Activated T-cell treated with anti-CD3 and anti-CD28 coated beads, Interleukin-2, amount 50 U/mL, for 24 hours (primary cell): Measurements from ENCODE around the gene NELL2.
"Not testable (repeated sequence)": the region's sequence is repeated elsewhere in the genome, so short reads cannot be mapped to it uniquely, and the experiment has no call there.

Experiments used
- DNase-seq: peaks from one replicate; pipeline ENCODE4 v3.0.0-alpha.2; 2020
- H3K27ac Mint-ChIP-seq: 2 replicates; pipeline ENCODE4 v1.8.0; 2020; ENCODE audit warnings: mild to moderate bottlenecking, mixed read lengths
- H3K27me3 Mint-ChIP-seq: 2 replicates; pipeline ENCODE4 v1.8.0; 2020; ENCODE audit warnings: mixed read lengths
- H3K36me3 Mint-ChIP-seq: 2 replicates; pipeline ENCODE4 v1.8.0; 2020; ENCODE audit warnings: low read depth, mixed read lengths
- H3K4me1 Mint-ChIP-seq: 2 replicates; pipeline ENCODE4 v1.8.0; 2020; ENCODE audit warnings: low read depth, mixed read lengths
- H3K4me3 Mint-ChIP-seq: 2 replicates; pipeline ENCODE4 v1.8.0; 2020; ENCODE audit warnings: mild to moderate bottlenecking, moderate library complexity, mixed read lengths
- H3K9me3 Mint-ChIP-seq: 2 replicates; pipeline ENCODE4 v1.8.0; 2020; ENCODE audit warnings: mixed read lengths

NELL2 gene

DNA sequence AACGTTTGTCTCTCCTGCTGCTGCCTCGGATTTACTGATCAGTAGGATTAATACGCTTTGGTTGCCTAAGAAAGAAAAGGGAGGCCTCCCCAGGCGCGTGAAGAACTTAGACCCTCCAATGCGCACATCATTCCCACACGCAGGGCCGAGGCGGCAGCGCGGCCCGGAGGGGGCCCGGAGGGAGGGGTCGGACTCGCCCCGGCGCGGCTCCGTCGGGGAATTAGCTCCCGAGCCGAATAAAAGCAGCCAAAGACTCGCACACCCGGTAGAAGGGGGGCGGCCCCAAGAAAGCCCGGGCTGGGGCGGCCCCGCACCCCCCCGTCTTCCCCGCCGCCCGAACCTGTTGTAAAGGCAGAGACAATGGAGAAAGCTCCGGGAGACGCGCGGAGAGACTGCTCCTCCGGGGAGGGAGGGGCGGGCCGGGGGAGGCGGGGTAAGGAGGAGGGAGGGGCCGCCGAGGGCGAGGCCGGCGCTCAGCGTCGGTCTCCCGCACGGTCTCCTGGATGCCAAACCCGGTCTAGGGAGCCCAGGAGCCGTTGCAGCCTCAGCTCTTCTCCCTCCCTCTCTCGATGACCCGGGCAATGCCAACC, at the start of gene NELL2:
NELL2 (minus strand) TSS at position 362 of the 590 bp plus-strand sequence. CDS start 446 bp downstream, outside the sequence.
- Mint-ChIP-seq H3K36me3 (peaks cover 17% of the 10 kb centered on the region), H3K27me3 (peaks cover 18% of the 10 kb centered on the region), H3K4me3 (peak within 1 kb of the TSS; percentile 99), H3K27ac (peak within 1 kb of the TSS; percentile 91), H3K4me1 (peaks cover 40% of the 10 kb centered on the region), H3K9me3 (peaks cover 7% of the 10 kb centered on the region)
- peak; percentile 81 for DNase-seq

DNA sequence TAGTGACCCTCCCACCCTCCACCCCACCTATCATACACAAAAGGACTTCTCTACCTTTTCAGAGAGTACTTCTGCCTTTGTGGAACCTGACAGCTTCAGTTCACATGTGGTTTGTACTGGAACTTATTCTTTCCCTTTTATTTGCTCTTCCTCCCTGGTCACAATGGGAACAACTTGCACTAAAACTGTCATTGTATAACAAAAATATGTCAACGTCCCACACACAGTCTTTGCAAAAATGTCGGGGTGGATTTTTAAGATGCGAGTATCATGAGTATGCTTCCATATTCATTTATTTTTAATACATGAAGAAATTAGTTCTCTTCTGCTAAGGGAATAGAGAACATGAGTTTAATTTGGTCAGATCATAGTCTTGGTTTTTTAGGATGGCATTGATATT, 45.6 kb upstream of the NELL2 start:
- no peak for DNase-seq
- no peak overlapping the region for H3K27ac Mint-ChIP-seq
- H3K27me3 Mint-ChIP-seq: no peaks in the 10 kb centered on the region
- H3K4me1 Mint-ChIP-seq: no peaks in the 10 kb centered on the region
- no peaks in the 10 kb centered on the region for H3K36me3 Mint-ChIP-seq
- no peaks in the 10 kb centered on the region for H3K9me3 Mint-ChIP-seq
- H3K4me3 Mint-ChIP-seq: no peak overlapping the region

DNA sequence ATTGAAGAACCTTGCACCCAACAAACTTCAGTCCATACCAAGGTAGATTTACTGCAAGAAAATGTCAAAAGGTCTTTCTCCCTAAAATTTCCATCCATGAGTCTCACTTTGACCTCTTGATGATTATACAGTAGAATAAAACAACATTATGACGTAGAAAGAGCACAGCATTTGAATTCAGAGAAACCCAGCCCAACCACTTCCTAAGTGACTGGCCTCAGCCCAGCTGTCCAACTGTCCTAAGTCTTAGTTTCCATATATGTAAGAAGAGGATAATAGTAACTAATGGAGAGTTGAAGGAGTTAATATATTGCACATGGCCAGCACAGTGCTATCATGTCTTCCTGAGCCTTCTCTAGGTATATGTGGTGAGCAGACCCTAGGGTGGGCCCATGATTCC, 41.0 kb upstream of the NELL2 start:
- H3K4me3 Mint-ChIP-seq: no peak overlapping the region
- H3K27ac Mint-ChIP-seq: no peak overlapping the region
- no peaks in the 10 kb centered on the region for H3K36me3 Mint-ChIP-seq
- H3K4me1 Mint-ChIP-seq: no peaks in the 10 kb centered on the region
- no peaks in the 10 kb centered on the region for H3K9me3 Mint-ChIP-seq
- no peaks in the 10 kb centered on the region for H3K27me3 Mint-ChIP-seq
- no peak for DNase-seq

DNA sequence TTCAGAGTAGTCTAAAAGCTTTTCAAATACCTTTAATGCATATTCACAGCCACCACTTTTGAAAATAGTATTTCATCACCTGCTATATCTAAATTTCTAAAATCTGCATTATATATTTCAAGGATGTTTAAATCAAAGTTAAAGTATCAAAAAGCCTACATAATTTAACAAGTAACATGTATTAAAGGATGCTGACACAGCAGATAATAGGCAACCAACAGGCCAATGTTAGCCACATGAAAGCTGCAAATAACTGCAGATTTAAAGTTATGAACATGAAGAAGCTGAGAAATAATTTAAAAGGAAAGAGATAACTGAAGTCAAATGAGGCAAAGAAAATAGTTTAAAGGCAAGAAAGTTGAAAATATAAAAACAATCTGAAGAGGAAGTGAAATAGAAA, 39.8 kb upstream of the NELL2 start:
- Mint-ChIP-seq H3K9me3 (no peaks in the 10 kb centered on the region), H3K27ac (no peak overlapping the region), H3K4me1 (no peaks in the 10 kb centered on the region), H3K4me3 (no peak overlapping the region), H3K36me3 (no peaks in the 10 kb centered on the region), H3K27me3 (no peaks in the 10 kb centered on the region)
- no peak for DNase-seq

DNA sequence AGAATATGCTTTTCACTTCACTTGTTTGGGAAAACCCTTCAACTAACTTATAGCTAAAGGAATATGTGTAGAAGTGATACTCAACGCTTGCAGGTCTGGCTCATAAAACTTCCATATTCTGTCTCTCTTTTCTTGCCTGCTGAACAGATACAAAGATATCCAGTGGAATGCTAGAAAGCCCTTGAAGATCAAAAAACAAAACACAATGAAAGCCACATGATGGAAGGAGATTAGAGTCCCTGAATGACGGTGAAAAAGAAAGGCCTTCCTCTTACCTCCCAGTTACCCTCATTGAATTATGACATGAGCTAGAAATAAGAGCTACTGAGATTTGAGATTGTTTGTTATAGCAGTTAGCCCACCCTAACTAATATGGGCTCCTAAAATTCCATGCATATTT, 28.2 kb upstream of the NELL2 start:
- no peaks in the 10 kb centered on the region for H3K4me1 Mint-ChIP-seq
- H3K9me3 Mint-ChIP-seq: peaks cover 4% of the 10 kb centered on the region
- no peaks in the 10 kb centered on the region for H3K27me3 Mint-ChIP-seq
- H3K27ac Mint-ChIP-seq: no peak overlapping the region
- no peak for DNase-seq
- no peaks in the 10 kb centered on the region for H3K36me3 Mint-ChIP-seq
- no peak overlapping the region for H3K4me3 Mint-ChIP-seq

DNA sequence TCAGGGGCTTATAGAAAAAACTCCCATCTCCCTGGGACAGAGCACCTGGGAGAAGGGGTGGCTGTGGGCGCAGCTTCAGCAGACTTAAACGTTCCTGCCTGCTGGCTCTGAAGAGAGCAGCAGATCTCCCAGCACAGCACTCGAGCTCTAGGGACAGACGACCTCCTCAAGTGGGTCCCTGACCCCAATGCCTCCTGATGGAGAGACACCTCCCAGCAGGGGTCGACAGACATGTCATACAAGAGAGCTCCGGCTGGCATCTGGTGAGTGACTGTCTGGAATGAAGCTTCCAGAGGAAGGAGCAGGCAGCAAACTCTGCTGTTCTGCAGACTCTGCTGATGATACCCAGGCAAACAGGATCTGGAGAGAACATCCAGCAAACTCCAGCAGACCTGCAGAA, 22.0 kb upstream of the NELL2 start:
- not testable (repeated sequence) for H3K36me3 Mint-ChIP-seq, H3K27ac Mint-ChIP-seq, DNase-seq, H3K4me1 Mint-ChIP-seq, H3K4me3 Mint-ChIP-seq, H3K27me3 Mint-ChIP-seq
- H3K9me3 Mint-ChIP-seq: peaks cover 11% of the 10 kb centered on the region

DNA sequence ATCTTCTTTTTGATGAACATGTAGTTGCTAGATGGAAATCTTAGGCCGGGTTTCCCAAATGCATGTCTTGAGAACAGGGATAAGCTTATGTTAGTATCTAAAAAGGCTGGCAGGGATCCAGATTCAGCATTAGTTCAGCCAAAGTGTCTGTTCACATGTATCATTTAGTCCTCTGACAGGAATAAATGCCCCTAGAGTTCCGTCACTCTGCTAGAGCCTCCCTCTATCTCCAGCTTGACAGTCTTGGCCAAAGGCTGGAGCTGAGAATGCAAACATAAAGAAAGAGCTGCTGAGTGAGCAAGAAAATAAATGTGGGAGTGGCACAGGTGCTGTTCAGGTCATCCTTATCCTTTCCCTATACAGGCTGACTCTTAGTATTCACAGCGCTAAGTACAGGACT, 13.8 kb upstream of the NELL2 start:
- Mint-ChIP-seq H3K9me3 (no peaks in the 10 kb centered on the region), H3K27me3 (no peaks in the 10 kb centered on the region), H3K27ac (no peak overlapping the region), H3K36me3 (no peaks in the 10 kb centered on the region), H3K4me1 (no peaks in the 10 kb centered on the region), H3K4me3 (no peak overlapping the region)
- DNase-seq: no peak

DNA sequence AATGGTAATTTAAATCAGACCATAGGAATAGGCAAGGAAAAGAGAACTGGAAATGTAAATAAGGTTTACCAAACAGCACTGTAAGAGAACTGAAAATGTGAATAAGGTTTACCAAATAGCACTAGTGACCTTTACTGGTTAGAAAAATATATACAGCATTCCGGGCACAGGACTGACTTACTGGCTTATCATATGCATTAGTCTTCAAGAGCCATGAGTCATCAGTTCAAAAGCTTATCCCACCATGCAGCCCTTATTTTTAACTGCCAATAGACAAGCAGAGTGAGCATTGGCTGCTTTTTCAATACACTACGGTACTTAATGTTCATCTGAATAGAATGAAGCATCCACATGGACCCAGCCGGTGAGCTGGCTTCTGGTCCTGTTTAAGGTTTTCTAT, 13.0 kb upstream of the NELL2 start:
- H3K9me3 Mint-ChIP-seq: no peaks in the 10 kb centered on the region
- no peaks in the 10 kb centered on the region for H3K4me1 Mint-ChIP-seq
- H3K4me3 Mint-ChIP-seq: no peak overlapping the region
- no peak overlapping the region for H3K27ac Mint-ChIP-seq
- no peaks in the 10 kb centered on the region for H3K36me3 Mint-ChIP-seq
- H3K27me3 Mint-ChIP-seq: no peaks in the 10 kb centered on the region
- DNase-seq: no peak

DNA sequence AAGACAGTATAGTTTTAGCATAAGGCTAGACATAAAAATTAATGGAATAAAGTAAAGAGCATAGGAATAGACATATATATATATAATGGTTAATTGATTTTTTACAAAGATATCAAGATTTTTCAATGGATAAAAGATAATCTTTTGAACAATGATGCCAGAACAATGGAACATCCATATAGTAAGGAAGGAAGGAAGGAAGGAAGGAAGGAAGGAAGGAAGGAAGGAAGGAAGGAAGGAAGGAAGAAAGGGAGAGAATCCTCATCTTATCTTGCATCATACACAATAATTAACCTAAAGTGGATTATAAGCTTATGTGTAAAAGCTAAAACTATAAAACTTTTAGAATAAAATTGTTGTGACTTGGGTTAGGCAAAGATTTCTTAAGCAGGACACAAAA, 9.8 kb upstream of the NELL2 start:
- H3K9me3 Mint-ChIP-seq: peaks cover 7% of the 10 kb centered on the region
- no peak for DNase-seq
- peaks cover 3% of the 10 kb centered on the region for H3K36me3 Mint-ChIP-seq
- no peaks in the 10 kb centered on the region for H3K4me1 Mint-ChIP-seq
- H3K4me3 Mint-ChIP-seq: no peak overlapping the region
- H3K27ac Mint-ChIP-seq: no peak overlapping the region
- H3K27me3 Mint-ChIP-seq: no peaks in the 10 kb centered on the region

DNA sequence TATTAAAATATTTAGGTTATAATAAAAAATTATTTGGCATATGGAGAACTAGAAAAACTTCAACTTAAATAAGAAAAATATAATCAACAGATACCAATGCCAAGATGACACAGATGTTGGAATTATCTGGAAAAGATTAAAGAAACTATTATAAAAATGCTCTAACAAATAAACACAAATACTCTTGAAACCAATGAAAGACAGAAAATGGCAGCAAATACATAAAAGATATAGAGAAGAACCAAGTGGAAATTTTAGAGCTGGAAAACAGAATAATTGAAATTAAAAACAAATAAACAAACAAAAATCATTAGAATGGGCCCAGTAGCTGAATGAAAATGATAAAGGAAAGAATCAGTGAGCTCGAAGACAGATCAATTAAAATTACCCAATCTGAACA, 5.1 kb upstream of the NELL2 start:
- no peak for DNase-seq
- Mint-ChIP-seq H3K4me3 (no peak overlapping the region), H3K9me3 (peaks cover 14% of the 10 kb centered on the region), H3K4me1 (peaks cover 7% of the 10 kb centered on the region), H3K27ac (no peak overlapping the region), H3K27me3 (peaks cover 7% of the 10 kb centered on the region), H3K36me3 (peaks cover 8% of the 10 kb centered on the region)

DNA sequence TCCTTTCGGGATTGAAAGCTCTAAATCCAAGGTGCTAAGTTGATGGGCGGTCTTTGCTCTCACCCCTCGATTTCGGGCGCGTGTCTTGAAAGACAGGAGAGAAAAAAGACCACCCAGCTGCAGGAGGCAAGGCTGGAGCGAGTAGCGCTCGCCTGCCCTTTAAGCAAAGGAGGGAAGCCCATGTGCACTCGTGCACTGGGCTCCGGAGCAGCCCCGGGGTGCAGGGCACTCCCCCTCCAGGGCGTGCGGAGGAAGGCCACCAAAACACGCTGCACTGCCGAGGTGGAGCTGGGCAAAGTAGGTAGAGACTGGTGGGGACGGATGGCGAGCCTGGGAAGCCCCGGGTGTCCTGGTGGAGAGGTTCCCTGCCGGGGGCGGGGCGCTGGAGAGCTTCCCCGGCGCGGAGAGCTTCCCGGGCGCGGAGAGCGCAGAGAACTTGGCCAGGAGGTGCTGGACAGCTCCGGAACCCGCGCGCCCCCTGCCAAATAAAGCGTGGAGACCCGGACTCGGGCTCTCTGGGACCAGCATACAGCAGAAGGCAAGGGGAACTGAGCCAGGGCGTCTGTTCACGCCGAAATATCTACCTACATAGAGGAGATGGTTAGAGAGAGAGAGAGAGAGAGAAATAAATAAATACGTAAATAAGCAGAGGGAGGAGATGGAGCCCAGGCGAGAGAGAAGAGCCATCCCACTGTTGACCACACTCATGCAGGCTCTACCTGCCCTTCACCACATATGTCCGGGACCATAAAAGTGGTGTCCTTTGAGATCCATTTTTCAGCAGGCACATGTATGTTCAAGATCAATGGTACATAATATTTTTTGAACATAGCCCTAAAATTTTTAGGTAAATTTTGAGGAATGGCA, 662 bp upstream of the NELL2 start:
- peaks cover 20% of the 10 kb centered on the region for H3K36me3 Mint-ChIP-seq
- peaks cover 14% of the 10 kb centered on the region for H3K9me3 Mint-ChIP-seq
- H3K4me1 Mint-ChIP-seq: peaks cover 34% of the 10 kb centered on the region
- DNase-seq: peak; percentile 72
- peak overlapping the region; percentile 99 for H3K4me3 Mint-ChIP-seq
- peak overlapping the region; percentile 67 for H3K27ac Mint-ChIP-seq
- peaks cover 18% of the 10 kb centered on the region for H3K27me3 Mint-ChIP-seq

DNA sequence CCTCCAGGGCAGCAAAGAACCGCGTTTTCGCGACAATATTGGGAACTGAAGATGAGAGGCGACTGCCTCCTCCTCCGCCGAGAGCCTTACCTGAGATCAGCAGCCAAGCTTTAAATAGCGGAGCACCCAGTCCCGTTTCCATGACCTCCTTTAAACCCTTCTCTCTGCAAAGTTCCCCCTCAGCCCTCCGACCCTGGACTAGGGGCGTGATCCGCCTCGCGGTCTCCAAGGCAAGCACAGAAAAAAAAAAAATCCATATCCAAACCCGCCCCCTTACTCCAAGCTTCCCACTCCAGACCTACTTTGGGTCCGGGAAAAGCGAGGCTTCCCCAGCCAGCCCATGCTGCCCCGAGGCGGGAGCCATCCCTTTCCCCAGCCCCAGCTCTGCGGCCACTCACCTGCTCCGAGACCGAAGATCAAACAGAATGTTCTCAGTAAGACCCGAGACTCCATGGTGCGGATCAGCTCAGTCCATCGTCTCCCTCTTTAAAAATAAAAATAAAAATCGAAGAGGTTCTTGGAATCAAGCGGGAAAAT, 630 bp downstream of the NELL2 start:
- peaks cover 46% of the 10 kb centered on the region for H3K4me1 Mint-ChIP-seq
- peak overlapping the region; percentile 99 for H3K4me3 Mint-ChIP-seq
- peaks cover 18% of the 10 kb centered on the region for H3K27me3 Mint-ChIP-seq
- H3K9me3 Mint-ChIP-seq: peaks cover 3% of the 10 kb centered on the region
- DNase-seq: peak; percentile 59
- peak overlapping the region; percentile 91 for H3K27ac Mint-ChIP-seq
- peaks cover 20% of the 10 kb centered on the region for H3K36me3 Mint-ChIP-seq

DNA sequence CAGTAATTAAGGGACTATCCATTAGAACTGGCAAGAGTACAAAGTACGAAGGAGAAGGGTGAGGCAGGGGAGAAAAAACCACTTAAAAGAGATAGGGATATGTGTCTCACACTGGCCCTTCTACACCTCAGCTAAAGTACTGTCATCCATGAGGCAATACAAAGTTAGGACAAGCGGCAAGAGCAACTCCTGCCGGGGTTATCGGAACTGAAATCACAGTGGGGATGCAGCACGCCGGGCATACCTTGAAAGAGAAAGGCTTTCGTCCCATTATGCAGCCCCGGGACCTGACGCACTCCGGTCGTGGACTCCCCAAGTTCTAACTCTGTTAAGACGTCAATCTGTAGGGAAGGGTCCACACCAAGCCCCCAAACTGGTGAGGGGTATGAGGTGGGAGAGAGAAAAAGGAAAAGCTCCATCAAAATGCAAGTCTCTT, 1.1 kb downstream of the NELL2 start:
- DNase-seq: no peak
- H3K27ac Mint-ChIP-seq: peak overlapping the region; percentile 91
- peaks cover 18% of the 10 kb centered on the region for H3K27me3 Mint-ChIP-seq
- peaks cover 51% of the 10 kb centered on the region for H3K4me1 Mint-ChIP-seq
- H3K4me3 Mint-ChIP-seq: peak overlapping the region; percentile 99
- peaks cover 22% of the 10 kb centered on the region for H3K36me3 Mint-ChIP-seq
- H3K9me3 Mint-ChIP-seq: no peaks in the 10 kb centered on the region

DNA sequence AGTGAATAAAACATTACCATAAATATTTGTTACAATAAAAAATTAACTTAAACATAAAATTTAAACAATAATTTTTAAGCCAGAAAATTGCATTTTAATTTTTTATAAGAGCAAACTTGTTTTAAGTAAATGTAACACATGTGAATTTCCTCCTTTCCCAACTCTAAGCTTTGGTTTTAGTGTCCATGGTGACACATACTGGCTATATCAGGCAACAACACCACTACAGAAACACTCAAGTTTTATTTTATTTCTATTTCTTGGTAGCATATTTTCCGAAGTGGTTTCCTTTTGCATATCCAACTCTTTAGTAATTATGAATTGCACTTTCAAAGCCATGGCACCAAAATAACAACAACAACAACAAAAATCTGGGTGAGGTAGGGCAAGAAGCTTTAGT, 2.2 kb downstream of the NELL2 start:
- Mint-ChIP-seq H3K36me3 (peaks cover 32% of the 10 kb centered on the region), H3K9me3 (peaks cover 1% of the 10 kb centered on the region), H3K4me1 (peaks cover 62% of the 10 kb centered on the region), H3K27ac (peak overlapping the region; percentile 81), H3K4me3 (peak overlapping the region; percentile 99), H3K27me3 (peaks cover 18% of the 10 kb centered on the region)
- no peak for DNase-seq

DNA sequence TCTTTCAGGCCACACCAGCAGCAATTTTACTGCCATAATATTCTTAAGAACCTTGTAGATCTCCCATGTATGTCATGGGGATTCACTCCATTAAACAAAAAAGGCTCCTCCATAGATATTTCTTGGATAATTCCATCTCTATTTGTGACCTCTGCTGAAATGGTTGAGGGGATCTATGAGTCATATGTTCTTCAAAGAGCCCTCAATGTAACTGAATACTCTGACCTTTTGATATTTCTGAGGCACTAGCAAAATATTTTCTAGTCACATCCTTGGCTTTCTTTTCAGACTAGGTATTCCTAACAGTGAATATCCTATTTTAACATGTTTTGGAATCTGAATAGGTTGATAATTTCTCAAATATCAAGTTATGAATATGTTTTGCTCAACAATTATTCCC, 6.6 kb downstream of the NELL2 start:
- Mint-ChIP-seq H3K9me3 (peaks cover 14% of the 10 kb centered on the region), H3K4me1 (peaks cover 60% of the 10 kb centered on the region), H3K27ac (peak overlapping the region; percentile 81), H3K36me3 (peaks cover 50% of the 10 kb centered on the region), H3K4me3 (no peak overlapping the region), H3K27me3 (no peaks in the 10 kb centered on the region)
- DNase-seq: no peak
